ENCODE measurements around the gene MMP24.
"Not testable (repeated sequence)": the region's sequence is repeated elsewhere in the genome, so short reads cannot be mapped to it uniquely, and the experiment has no call there.

The MMP24 gene

GRCh38 chr20:35248641-35249475, 22.4 kb downstream of the MMP24 start:
- no peak overlapping the region for H3K4me3 ChIP-seq (replicated peaks; ENCODE audit: low read depth, low read length)
- DNase-seq (ENCODE audit: extremely low read depth, low read depth), result no peak
- TF ChIP-seq CTCF (IDR thresholded peaks at IDR 0.05; ENCODE audit: low read depth, low read length, missing control alignments), result no peak

GRCh38 chr20:35251613-35251940, 25.1 kb downstream of the MMP24 start:
- no peak for DNase-seq (ENCODE audit: extremely low read depth, low read depth)
- H3K4me3 ChIP-seq (replicated peaks; ENCODE audit: low read depth, low read length), result no peak overlapping the region
- no peak for TF ChIP-seq CTCF (IDR thresholded peaks at IDR 0.05; ENCODE audit: low read depth, low read length, missing control alignments)

GRCh38 chr20:35252037-35252461, 25.6 kb downstream of the MMP24 start:
- no peak overlapping the region for H3K4me3 ChIP-seq (replicated peaks; ENCODE audit: low read depth, low read length)
- DNase-seq (ENCODE audit: extremely low read depth, low read depth), result no peak
- TF ChIP-seq CTCF (IDR thresholded peaks at IDR 0.05; ENCODE audit: low read depth, low read length, missing control alignments), result no peak

- not testable (repeated sequence) for H3K4me3 ChIP-seq (replicated peaks; ENCODE audit: low read depth, low read length); DNase-seq (ENCODE audit: extremely low read depth, low read depth)
Measured at GRCh38 chr20:35252598-35252997, 26.1 kb downstream of the MMP24 start.

- H3K4me3 ChIP-seq (replicated peaks; ENCODE audit: low read depth, low read length), result no peak overlapping the region
- TF ChIP-seq CTCF (IDR thresholded peaks at IDR 0.05; ENCODE audit: low read depth, low read length, missing control alignments), result no peak
- no peak for DNase-seq (ENCODE audit: extremely low read depth, low read depth)
Measured at GRCh38 chr20:35253010-35253409, 26.5 kb downstream of the MMP24 start.

DNA sequence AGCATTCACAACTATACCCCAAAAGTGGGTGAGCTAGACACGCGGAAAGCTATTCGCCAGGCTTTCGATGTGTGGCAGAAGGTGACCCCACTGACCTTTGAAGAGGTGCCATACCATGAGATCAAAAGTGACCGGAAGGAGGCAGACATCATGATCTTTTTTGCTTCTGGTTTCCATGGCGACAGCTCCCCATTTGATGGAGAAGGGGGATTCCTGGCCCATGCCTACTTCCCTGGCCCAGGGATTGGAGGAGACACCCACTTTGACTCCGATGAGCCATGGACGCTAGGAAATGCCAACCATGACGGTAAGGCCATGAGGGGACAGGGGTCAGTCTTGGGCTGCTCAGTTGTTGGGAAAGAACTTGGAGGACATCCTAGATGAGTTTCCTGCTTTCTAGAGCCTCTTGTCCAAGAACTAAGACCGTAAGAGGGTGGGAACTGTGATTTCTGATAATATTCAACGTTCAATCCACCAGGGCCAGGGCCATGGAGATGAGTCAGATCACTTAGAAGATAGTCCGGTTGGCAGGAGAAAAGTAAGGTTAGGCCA, 28.0 kb downstream of the MMP24 start:
- no peak overlapping the region for H3K4me3 ChIP-seq (replicated peaks; ENCODE audit: low read depth, low read length)
- TF ChIP-seq CTCF (IDR thresholded peaks at IDR 0.05; ENCODE audit: low read depth, low read length, missing control alignments), result no peak
- DNase-seq (ENCODE audit: extremely low read depth, low read depth), result no peak

DNA sequence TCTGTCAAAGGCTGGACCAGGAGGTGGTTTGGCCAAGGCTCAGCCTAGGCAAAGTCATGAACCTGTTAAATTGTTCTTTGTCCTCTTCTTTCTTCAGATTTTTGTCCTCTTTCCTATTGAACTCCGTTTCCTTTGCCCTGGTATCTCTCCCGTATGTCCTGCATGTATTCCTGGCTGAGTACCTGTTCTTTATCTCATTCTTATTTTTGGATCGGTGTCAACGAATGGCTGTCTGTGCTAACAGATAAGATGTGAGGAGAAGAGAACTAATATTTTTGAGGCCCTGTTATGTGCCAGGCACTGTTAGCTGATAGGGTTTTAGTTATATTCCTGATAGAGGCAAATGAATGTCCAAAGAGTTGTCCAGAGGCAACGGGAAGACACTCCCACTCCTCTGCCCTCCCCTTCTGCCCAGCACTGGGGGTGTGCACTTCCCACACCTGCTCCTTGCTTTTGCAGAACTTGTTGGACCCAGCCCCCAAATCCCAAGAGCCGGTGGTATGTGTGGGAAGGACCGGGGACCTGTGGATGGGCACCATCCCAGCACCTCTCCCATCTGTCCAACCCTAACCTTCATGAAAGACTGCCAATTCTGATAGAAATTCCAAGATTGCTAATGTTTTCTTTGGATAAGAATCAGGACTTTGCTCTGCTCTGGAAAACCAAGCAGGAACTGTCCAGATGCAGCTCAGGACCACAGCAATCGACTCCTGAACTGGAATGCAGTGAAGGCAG, 30.9 kb downstream of the MMP24 start:
- no peak for TF ChIP-seq CTCF (IDR thresholded peaks at IDR 0.05; ENCODE audit: low read depth, low read length, missing control alignments)
- no peak for DNase-seq (ENCODE audit: extremely low read depth, low read depth)
- H3K4me3 ChIP-seq (replicated peaks; ENCODE audit: low read depth, low read length), result no peak overlapping the region

Data from HFF-Myc (cell line).